HEK293 (cell line): Measurements from ENCODE around the gene ROS1.
A peak's percentile ranks its signal among the peaks of the same experiment; 100 is the strongest.

Experiments used
- CTCF ChIP-seq: fragments of 450-650 bp; formaldehyde crosslinking; IDR thresholded peaks from 2 replicates; pipeline ENCODE4 v1.5.1; 2016; ENCODE audit warnings: missing biosample characterization, missing genetic modification characterization
- REST ChIP-seq: fragments of 450-650 bp; formaldehyde crosslinking; IDR thresholded peaks from 2 replicates; pipeline ENCODE4 v1.5.1; 2016; ENCODE audit warnings: missing biosample characterization, missing genetic modification characterization
- SETDB1 ChIP-seq: IDR thresholded peaks from one replicate; pipeline ENCODE4 v1.6.1; 2017; ENCODE audit warnings: mild to moderate bottlenecking, low read length, moderate library complexity, mixed read lengths; ENCODE audit not compliant: insufficient read length
- TCF7L2 ChIP-seq: IDR thresholded peaks from 2 replicates; pipeline ENCODE4 v1.6.1; 2011; ENCODE audit warnings: low read depth, mild to moderate bottlenecking, inconsistent platforms, low read length, moderate library complexity, borderline replicate concordance
- ZBTB49 ChIP-seq: fragments of 450-650 bp; formaldehyde crosslinking; IDR thresholded peaks from 2 replicates; pipeline ENCODE4 v1.5.1; 2016; ENCODE audit warnings: missing biosample characterization, missing genetic modification characterization, low read depth
- ZNF202 ChIP-seq: fragments of 450-650 bp; formaldehyde crosslinking; IDR thresholded peaks from 2 replicates; pipeline ENCODE4 v1.5.1; 2016; ENCODE audit warnings: missing biosample characterization, missing genetic modification characterization, borderline replicate concordance
- ZNF266 ChIP-seq: fragments of 450-650 bp; formaldehyde crosslinking; IDR thresholded peaks from 2 replicates; pipeline ENCODE4 v1.5.1; 2016; ENCODE audit warnings: missing biosample characterization, missing genetic modification characterization, low read depth
- ZNF280D ChIP-seq: fragments of 450-650 bp; formaldehyde crosslinking; IDR thresholded peaks from 2 replicates; pipeline ENCODE4 v1.5.1; 2016; ENCODE audit warnings: missing biosample characterization, missing genetic modification characterization
- ZNF518A ChIP-seq: fragments of 450-650 bp; formaldehyde crosslinking; conservative IDR thresholded peaks from 2 replicates; pipeline ENCODE4 v1.5.1; 2016; ENCODE audit warnings: low read depth, missing biosample characterization, missing genetic modification characterization
- ZNF626 ChIP-seq: fragments of 450-650 bp; sonication (Bioruptor Pico); formaldehyde crosslinking; IDR thresholded peaks from 2 replicates; pipeline ENCODE4 v1.5.1; 2018; ENCODE audit warnings: missing biosample characterization, missing genetic modification characterization, inconsistent platforms
- ZNF704 ChIP-seq: fragments of 450-650 bp; formaldehyde crosslinking; IDR thresholded peaks from 2 replicates; pipeline ENCODE4 v1.5.1; 2016; ENCODE audit warnings: missing biosample characterization, missing genetic modification characterization
- ZNF747 ChIP-seq: fragments of 450-650 bp; formaldehyde crosslinking; IDR thresholded peaks from 2 replicates; pipeline ENCODE4 v1.5.1; 2016; ENCODE audit warnings: missing biosample characterization, missing genetic modification characterization

GRCh38 chr6:117264692-117265409 lies 160.9 kb downstream of the ROS1 start:
- no peak for TF ChIP-seq CTCF
- no peak for TF ChIP-seq ZNF626 (tag by site-specific recombination)
- TF ChIP-seq ZNF202 (tag by site-specific recombination) = no peak
- no peak for TF ChIP-seq SETDB1
- TF ChIP-seq ZNF704 (tag by site-specific recombination) = no peak
- no peak for TF ChIP-seq ZNF266
- no peak for TF ChIP-seq ZBTB49 (tag by site-specific recombination)
- no peak for TF ChIP-seq ZNF518A (tag by site-specific recombination)
- TF ChIP-seq TCF7L2 = no peak; the same call in 1 of the 2 replicates
- no peak for TF ChIP-seq ZNF747 (tag by site-specific recombination)
- TF ChIP-seq ZNF280D (tag by site-specific recombination) = no peak
- peak; percentile 27; the same call in 1 of the 2 replicates for TF ChIP-seq REST (tag by site-specific recombination)
